Measurements from ENCODE around the gene SUPT3H.
A peak's percentile ranks its signal among the peaks of the same experiment; 100 is the strongest.

Gene SUPT3H

GRCh38 chr6:44800171-44800783 lies 577.5 kb downstream of the SUPT3H start:
- DNase-seq = peak; percentile 57
- Histone ChIP-seq H3K18ac (ENCODE audit: low read length) (no peak overlapping the region), H3K23ac (ENCODE audit: low read length) (no peak overlapping the region), H4K8ac (ENCODE audit: low read depth, low read length) (no peak overlapping the region), H4K5ac (ENCODE audit: low read length) (no peak overlapping the region), H3K4me1 (ENCODE audit: control insufficient read depth, low read depth, low read length) (no peaks in the 10 kb centered on the region), H2BK15ac (replicated peaks; ENCODE audit: low read depth) (no peak overlapping the region), H3K4ac (ENCODE audit: low read depth, low read length) (no peak overlapping the region), H3K36me3 (ENCODE audit: control insufficient read depth, insufficient read depth, low read length) (no peaks in the 10 kb centered on the region), H2BK5ac (ENCODE audit: low read length) (no peak overlapping the region), H3K27ac (ENCODE audit: low read depth, low read length) (no peak overlapping the region), H3K79me2 (ENCODE audit: control insufficient read depth, insufficient read depth, low read length) (no peaks in the 10 kb centered on the region), H3K79me1 (ENCODE audit: low read length) (no peaks in the 10 kb centered on the region), H2AK5ac (ENCODE audit: low read length) (no peak overlapping the region), H3K4me2 (ENCODE audit: low read length) (no peak overlapping the region), H3K9ac (ENCODE audit: low read length) (no peak overlapping the region), H3K4me3 (ENCODE audit: low read length) (no peak overlapping the region), H3K27me3 (ENCODE audit: insufficient read depth, low read length, poor library complexity) (no peaks in the 10 kb centered on the region), H3K56ac (ENCODE audit: low read length) (no peak overlapping the region), H2BK120ac (ENCODE audit: low read depth, low read length) (no peak overlapping the region)
- no CpG with 5 or more reads among the region's 8 CpGs for WGBS (ENCODE audit: extremely low coverage, insufficient coverage, low lambda C conversion rate)

GRCh38 chr6:44797746-44798145 lies 580.0 kb downstream of the SUPT3H start:
- Histone ChIP-seq H3K23ac (ENCODE audit: low read length) (no peak overlapping the region), H3K36me3 (ENCODE audit: control insufficient read depth, insufficient read depth, low read length) (no peaks in the 10 kb centered on the region), H3K4ac (ENCODE audit: low read depth, low read length) (no peak overlapping the region), H3K27me3 (ENCODE audit: insufficient read depth, low read length, poor library complexity) (no peaks in the 10 kb centered on the region), H2AK5ac (ENCODE audit: low read length) (no peak overlapping the region), H4K8ac (ENCODE audit: low read depth, low read length) (no peak overlapping the region), H3K4me3 (ENCODE audit: low read length) (no peak overlapping the region), H4K5ac (ENCODE audit: low read length) (no peak overlapping the region), H3K4me1 (ENCODE audit: control insufficient read depth, low read depth, low read length) (no peaks in the 10 kb centered on the region), H3K79me2 (ENCODE audit: control insufficient read depth, insufficient read depth, low read length) (no peaks in the 10 kb centered on the region), H2BK15ac (replicated peaks; ENCODE audit: low read depth) (no peak overlapping the region), H2BK5ac (ENCODE audit: low read length) (no peak overlapping the region), H3K27ac (ENCODE audit: low read depth, low read length) (no peak overlapping the region), H3K9ac (ENCODE audit: low read length) (no peak overlapping the region), H3K18ac (ENCODE audit: low read length) (no peak overlapping the region), H3K4me2 (ENCODE audit: low read length) (no peak overlapping the region), H3K79me1 (ENCODE audit: low read length) (no peaks in the 10 kb centered on the region), H2BK120ac (ENCODE audit: low read depth, low read length) (no peak overlapping the region), H3K56ac (ENCODE audit: low read length) (no peak overlapping the region)
- no peak for DNase-seq
- no CpG with 5 or more reads among the region's 3 CpGs for WGBS (ENCODE audit: extremely low coverage, insufficient coverage, low lambda C conversion rate)

- Histone ChIP-seq H3K27me3 (ENCODE audit: insufficient read depth, low read length, poor library complexity) (no peaks in the 10 kb centered on the region), H3K9ac (ENCODE audit: low read length) (no peak overlapping the region), H2BK15ac (replicated peaks; ENCODE audit: low read depth) (no peak overlapping the region), H3K4me1 (ENCODE audit: control insufficient read depth, low read depth, low read length) (no peaks in the 10 kb centered on the region), H3K4me3 (ENCODE audit: low read length) (no peak overlapping the region), H3K23ac (ENCODE audit: low read length) (no peak overlapping the region), H3K79me1 (ENCODE audit: low read length) (no peaks in the 10 kb centered on the region), H4K5ac (ENCODE audit: low read length) (no peak overlapping the region), H2BK5ac (ENCODE audit: low read length) (no peak overlapping the region), H3K79me2 (ENCODE audit: control insufficient read depth, insufficient read depth, low read length) (no peaks in the 10 kb centered on the region), H3K18ac (ENCODE audit: low read length) (no peak overlapping the region), H4K8ac (ENCODE audit: low read depth, low read length) (no peak overlapping the region), H2AK5ac (ENCODE audit: low read length) (no peak overlapping the region), H3K4me2 (ENCODE audit: low read length) (no peak overlapping the region), H3K4ac (ENCODE audit: low read depth, low read length) (no peak overlapping the region), H3K36me3 (ENCODE audit: control insufficient read depth, insufficient read depth, low read length) (no peaks in the 10 kb centered on the region), H3K56ac (ENCODE audit: low read length) (no peak overlapping the region), H2BK120ac (ENCODE audit: low read depth, low read length) (no peak overlapping the region), H3K27ac (ENCODE audit: low read depth, low read length) (no peak overlapping the region)
- WGBS (ENCODE audit: extremely low coverage, insufficient coverage, low lambda C conversion rate) = no CpG with 5 or more reads among the region's 7 CpGs
- no peak for DNase-seq
Measured at GRCh38 chr6:44795326-44795725, 582.4 kb downstream of the SUPT3H start.

GRCh38 chr6:44789806-44790205 lies 587.9 kb downstream of the SUPT3H start:
- Histone ChIP-seq H2BK120ac (ENCODE audit: low read depth, low read length) (no peak overlapping the region), H3K18ac (ENCODE audit: low read length) (no peak overlapping the region), H2AK5ac (ENCODE audit: low read length) (no peak overlapping the region), H3K56ac (ENCODE audit: low read length) (no peak overlapping the region), H2BK15ac (replicated peaks; ENCODE audit: low read depth) (no peak overlapping the region), H3K27me3 (ENCODE audit: insufficient read depth, low read length, poor library complexity) (no peaks in the 10 kb centered on the region), H3K4ac (ENCODE audit: low read depth, low read length) (no peak overlapping the region), H2BK5ac (ENCODE audit: low read length) (no peak overlapping the region), H3K79me1 (ENCODE audit: low read length) (no peaks in the 10 kb centered on the region), H3K23ac (ENCODE audit: low read length) (no peak overlapping the region), H3K36me3 (ENCODE audit: control insufficient read depth, insufficient read depth, low read length) (no peaks in the 10 kb centered on the region), H3K4me2 (ENCODE audit: low read length) (no peak overlapping the region), H4K5ac (ENCODE audit: low read length) (no peak overlapping the region), H3K79me2 (ENCODE audit: control insufficient read depth, insufficient read depth, low read length) (no peaks in the 10 kb centered on the region), H3K4me3 (ENCODE audit: low read length) (no peak overlapping the region), H3K27ac (ENCODE audit: low read depth, low read length) (no peak overlapping the region), H3K9ac (ENCODE audit: low read length) (no peak overlapping the region), H4K8ac (ENCODE audit: low read depth, low read length) (no peak overlapping the region), H3K4me1 (ENCODE audit: control insufficient read depth, low read depth, low read length) (no peaks in the 10 kb centered on the region)
- no peak for DNase-seq
- WGBS (ENCODE audit: extremely low coverage, insufficient coverage, low lambda C conversion rate) = no CpG with 5 or more reads among the region's 7 CpGs

- no CpG with 5 or more reads among the region's 5 CpGs for WGBS (ENCODE audit: extremely low coverage, insufficient coverage, low lambda C conversion rate)
- no peak overlapping the region for H3K23ac ChIP-seq (ENCODE audit: low read length)
- no peak overlapping the region for H3K18ac ChIP-seq (ENCODE audit: low read length)
- H3K79me2 ChIP-seq (ENCODE audit: control insufficient read depth, insufficient read depth, low read length) = no peaks in the 10 kb centered on the region
- no peak overlapping the region for H3K27ac ChIP-seq (ENCODE audit: low read depth, low read length)
- H2BK15ac ChIP-seq (replicated peaks; ENCODE audit: low read depth) = no peak overlapping the region
- no peak overlapping the region for H3K4ac ChIP-seq (ENCODE audit: low read depth, low read length)
- peak overlapping the region; percentile 5 for H3K56ac ChIP-seq (ENCODE audit: low read length)
- H3K4me1 ChIP-seq (ENCODE audit: control insufficient read depth, low read depth, low read length) = no peaks in the 10 kb centered on the region
- H2BK5ac ChIP-seq (ENCODE audit: low read length) = no peak overlapping the region
- no peak overlapping the region for H2AK5ac ChIP-seq (ENCODE audit: low read length)
- no peak overlapping the region for H4K5ac ChIP-seq (ENCODE audit: low read length)
- no peak overlapping the region for H3K9ac ChIP-seq (ENCODE audit: low read length)
- H3K79me1 ChIP-seq (ENCODE audit: low read length) = no peaks in the 10 kb centered on the region
- no peak overlapping the region for H3K4me3 ChIP-seq (ENCODE audit: low read length)
- DNase-seq = no peak
- no peaks in the 10 kb centered on the region for H3K27me3 ChIP-seq (ENCODE audit: insufficient read depth, low read length, poor library complexity)
- H3K36me3 ChIP-seq (ENCODE audit: control insufficient read depth, insufficient read depth, low read length) = no peaks in the 10 kb centered on the region
- H4K8ac ChIP-seq (ENCODE audit: low read depth, low read length) = no peak overlapping the region
- no peak overlapping the region for H3K4me2 ChIP-seq (ENCODE audit: low read length)
- no peak overlapping the region for H2BK120ac ChIP-seq (ENCODE audit: low read depth, low read length)
Measured at GRCh38 chr6:44789061-44789460, 588.7 kb downstream of the SUPT3H start.

- DNase-seq = no peak
Measured at GRCh38 chr6:44788387-44788981, 589.2 kb downstream of the SUPT3H start.

More at GRCh38 chr6:44788387-44788981, 589.2 kb downstream of the SUPT3H start:
- H2BK120ac ChIP-seq (ENCODE audit: low read depth, low read length) = no peak overlapping the region
- WGBS (ENCODE audit: extremely low coverage, insufficient coverage, low lambda C conversion rate) = no CpG with 5 or more reads among the region's 10 CpGs
- no peak overlapping the region for H3K4me2 ChIP-seq (ENCODE audit: low read length)
- no peak overlapping the region for H2AK5ac ChIP-seq (ENCODE audit: low read length)
- no peak overlapping the region for H2BK5ac ChIP-seq (ENCODE audit: low read length)
- H3K23ac ChIP-seq (ENCODE audit: low read length) = peak overlapping the region; percentile 32
- H3K9ac ChIP-seq (ENCODE audit: low read length) = no peak overlapping the region
- H4K8ac ChIP-seq (ENCODE audit: low read depth, low read length) = no peak overlapping the region
- no peak overlapping the region for H3K4ac ChIP-seq (ENCODE audit: low read depth, low read length)
- no peak overlapping the region for H3K27ac ChIP-seq (ENCODE audit: low read depth, low read length)
- no peaks in the 10 kb centered on the region for H3K79me2 ChIP-seq (ENCODE audit: control insufficient read depth, insufficient read depth, low read length)
- no peaks in the 10 kb centered on the region for H3K36me3 ChIP-seq (ENCODE audit: control insufficient read depth, insufficient read depth, low read length)
- no peak overlapping the region for H2BK15ac ChIP-seq (replicated peaks; ENCODE audit: low read depth)
- no peaks in the 10 kb centered on the region for H3K27me3 ChIP-seq (ENCODE audit: insufficient read depth, low read length, poor library complexity)
- H4K5ac ChIP-seq (ENCODE audit: low read length) = no peak overlapping the region
- H3K56ac ChIP-seq (ENCODE audit: low read length) = peak overlapping the region; percentile 2
- H3K18ac ChIP-seq (ENCODE audit: low read length) = no peak overlapping the region
- H3K4me1 ChIP-seq (ENCODE audit: control insufficient read depth, low read depth, low read length) = no peaks in the 10 kb centered on the region
- no peaks in the 10 kb centered on the region for H3K79me1 ChIP-seq (ENCODE audit: low read length)
- H3K4me3 ChIP-seq (ENCODE audit: low read length) = no peak overlapping the region
